A673 (cell line): ENCODE measurements around the gene MYH15. TPM values are rescaled to one million over a fixed set of nuclear protein-coding genes. Genes with fewer than 3 reads are reported as not detected.

Experiments
- BruUV-seq: library from RNA; stranded (reverse); fragments of 400-500 nt; replicated peaks from 2 replicates; lab custom pipeline; 2021; lab: Mats Ljungman, UMichigan
- CTCF ChIA-PET: fragments of 300-600 bp; sonication (Branson Sonifier 250); formaldehyde crosslinking; loops from one replicate; lab custom pipeline; 2022; ENCODE audit warnings: antibody characterized with exemption; lab: Charles Lee
- POLR2A ChIA-PET: fragments of 300-600 bp; sonication (Branson Sonifier 250); formaldehyde crosslinking; loops from one replicate; lab custom pipeline; 2022; ENCODE audit warnings: antibody characterized with exemption; ENCODE audit not compliant: low non-redundant PET; lab: Charles Lee
- DNase-seq: peaks from one replicate; pipeline ENCODE4 v3.0.0-alpha.2; 2015; ENCODE audit warnings: low spot score
- H3K27ac ChIP-seq: fragments of 200-600 bp; sonication (generic); 2 replicates; pipeline ENCODE4 v1.5.1; 2016; ENCODE audit warnings: mixed run types, low read depth, mild to moderate bottlenecking, mixed read lengths, antibody characterized with exemption, low read length; ENCODE audit not compliant: poor library complexity, severe bottlenecking
- H3K27me3 ChIP-seq: fragments of 200-600 bp; sonication (generic); replicated peaks from 2 replicates; pipeline ENCODE4 v1.6.1; 2017; ENCODE audit warnings: mixed run types, low read depth, mild to moderate bottlenecking, mixed read lengths, antibody characterized with exemption, low read length; ENCODE audit not compliant: insufficient read depth, poor library complexity
- H3K36me3 ChIP-seq: fragments of 200-600 bp; sonication (generic); 2 replicates; pipeline ENCODE4 v1.6.1; 2016; ENCODE audit warnings: mixed run types, mild to moderate bottlenecking, mixed read lengths, antibody characterized with exemption, low read length; ENCODE audit not compliant: insufficient read depth, poor library complexity, severe bottlenecking
- H3K4me1 ChIP-seq: fragments of 200-600 bp; sonication (generic); 2 replicates; pipeline ENCODE4 v1.6.1; 2017; ENCODE audit warnings: mixed run types, mild to moderate bottlenecking, mixed read lengths, antibody characterized with exemption, low read length; ENCODE audit not compliant: insufficient read depth, poor library complexity, severe bottlenecking
- H3K4me3 ChIP-seq: fragments of 200-600 bp; sonication (generic); 2 replicates; pipeline ENCODE4 v1.5.1; 2016; ENCODE audit warnings: low read depth, mixed run types, mild to moderate bottlenecking, mixed read lengths, low read length; ENCODE audit not compliant: poor library complexity, severe bottlenecking
- H3K9me3 ChIP-seq: fragments of 200-600 bp; sonication (generic); 2 replicates; pipeline ENCODE4 v1.6.1; 2016; ENCODE audit warnings: mixed run types, low read depth, mild to moderate bottlenecking, mixed read lengths, antibody characterized with exemption, low read length; ENCODE audit not compliant: poor library complexity, severe bottlenecking
- EZH2 ChIP-seq: fragments of 200-600 bp; sonication (generic); IDR thresholded peaks from 2 replicates; pipeline ENCODE4 v1.6.1; 2017; ENCODE audit warnings: borderline replicate concordance, low read depth, mild to moderate bottlenecking, mixed read lengths, antibody characterized with exemption, low read length; ENCODE audit not compliant: poor library complexity, severe bottlenecking
- intact Hi-C: fragments of 100-400 bp; cut with micrococcal nuclease; formaldehyde crosslinking; loops from one replicate; pipeline ENCODE4 v1.10.0; 2022; ENCODE audit not compliant: unreplicated experiment
- total RNA-seq: library from RNA; stranded (reverse); gene quantifications from 2 replicates; pipeline ENCODE4 v1.2.3, GENCODE V29; 2021
- TF ChIP-seq, protein P1 (sequence below): fragments of 300-800, 200-600 bp; sonication (generic); conservative IDR thresholded peaks from 2 replicates; pipeline ENCODE4 v1.5.1; 2017; ENCODE audit warnings: low read depth, mild to moderate bottlenecking, antibody characterized with exemption, low read length, moderate library complexity, mixed read lengths

MYH15 gene
- total RNA-seq, 1 experiment from 2014 or later, result 1.2 TPM

DNA sequence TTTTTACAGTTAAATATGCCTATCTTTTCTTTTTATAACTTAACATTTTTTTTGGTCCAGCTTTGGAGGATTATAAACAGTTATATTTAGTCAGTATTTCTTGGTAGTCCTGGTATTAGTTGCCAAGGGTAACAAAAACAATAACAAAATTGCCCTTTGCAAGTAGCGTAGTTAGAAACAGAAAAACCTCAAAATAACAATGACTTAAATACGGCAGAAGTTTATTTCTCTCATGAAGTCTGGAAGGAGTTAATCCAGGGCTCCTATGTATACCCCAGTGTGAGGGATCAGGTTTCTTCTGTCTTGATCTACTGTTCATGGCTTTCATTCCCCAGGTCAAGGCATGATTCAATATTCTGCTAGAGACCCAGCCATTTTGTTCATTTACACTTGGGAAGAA lies 14.1 kb upstream of the MYH15 start:
- BruUV-seq, result no TSS peak
- CTCF ChIA-PET, result no interaction called here
- intact Hi-C loops, result no loop called here

DNA sequence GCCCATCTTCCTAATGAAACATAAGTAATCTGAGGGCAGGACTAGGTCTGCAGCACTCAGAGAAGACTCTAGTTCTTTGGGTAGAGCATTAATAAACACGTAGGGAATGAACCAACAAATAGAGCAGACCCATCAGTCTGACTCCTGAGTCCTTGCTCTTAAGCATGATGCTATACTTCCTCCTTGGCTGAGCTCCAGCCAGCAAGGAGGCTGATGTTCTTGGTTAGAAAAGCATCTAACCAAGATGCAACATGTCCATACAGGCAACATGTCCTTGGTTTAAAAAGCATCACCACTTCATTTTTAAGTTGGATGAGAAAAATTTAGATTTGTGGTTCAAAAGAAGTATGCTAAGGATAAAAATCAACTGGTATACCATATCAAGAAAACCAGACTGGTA lies 8.5 kb upstream of the MYH15 start:
- Histone ChIP-seq H3K27me3 (no peaks in the 10 kb centered on the region), H3K4me3 (no peak overlapping the region), H3K27ac (no peak overlapping the region), H3K4me1 (no peaks in the 10 kb centered on the region), H3K9me3 (no peaks in the 10 kb centered on the region), H3K36me3 (no peaks in the 10 kb centered on the region)
- intact Hi-C loops, result no loop called here
- DNase-seq, result no peak
- ChIA-PET CTCF (no interaction called here), POLR2A (no interaction called here)
- no TSS peak for BruUV-seq
- TF ChIP-seq, protein P1, sequence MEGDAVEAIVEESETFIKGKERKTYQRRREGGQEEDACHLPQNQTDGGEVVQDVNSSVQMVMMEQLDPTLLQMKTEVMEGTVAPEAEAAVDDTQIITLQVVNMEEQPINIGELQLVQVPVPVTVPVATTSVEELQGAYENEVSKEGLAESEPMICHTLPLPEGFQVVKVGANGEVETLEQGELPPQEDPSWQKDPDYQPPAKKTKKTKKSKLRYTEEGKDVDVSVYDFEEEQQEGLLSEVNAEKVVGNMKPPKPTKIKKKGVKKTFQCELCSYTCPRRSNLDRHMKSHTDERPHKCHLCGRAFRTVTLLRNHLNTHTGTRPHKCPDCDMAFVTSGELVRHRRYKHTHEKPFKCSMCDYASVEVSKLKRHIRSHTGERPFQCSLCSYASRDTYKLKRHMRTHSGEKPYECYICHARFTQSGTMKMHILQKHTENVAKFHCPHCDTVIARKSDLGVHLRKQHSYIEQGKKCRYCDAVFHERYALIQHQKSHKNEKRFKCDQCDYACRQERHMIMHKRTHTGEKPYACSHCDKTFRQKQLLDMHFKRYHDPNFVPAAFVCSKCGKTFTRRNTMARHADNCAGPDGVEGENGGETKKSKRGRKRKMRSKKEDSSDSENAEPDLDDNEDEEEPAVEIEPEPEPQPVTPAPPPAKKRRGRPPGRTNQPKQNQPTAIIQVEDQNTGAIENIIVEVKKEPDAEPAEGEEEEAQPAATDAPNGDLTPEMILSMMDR, result no peak
- no peak for TF ChIP-seq EZH2

More for the DNA sequence above, 14.1 kb upstream of the MYH15 start:
- no peaks in the 10 kb centered on the region for H3K27me3 ChIP-seq
- DNase-seq, result no peak
- H3K9me3 ChIP-seq, result no peaks in the 10 kb centered on the region
- H3K4me3 ChIP-seq, result no peak overlapping the region
- no peak overlapping the region for H3K27ac ChIP-seq
- no peaks in the 10 kb centered on the region for H3K4me1 ChIP-seq
- TF ChIP-seq EZH2, result no peak
- TF ChIP-seq, protein P1, result no peak
- no peaks in the 10 kb centered on the region for H3K36me3 ChIP-seq
- POLR2A ChIA-PET, result no interaction called here

DNA sequence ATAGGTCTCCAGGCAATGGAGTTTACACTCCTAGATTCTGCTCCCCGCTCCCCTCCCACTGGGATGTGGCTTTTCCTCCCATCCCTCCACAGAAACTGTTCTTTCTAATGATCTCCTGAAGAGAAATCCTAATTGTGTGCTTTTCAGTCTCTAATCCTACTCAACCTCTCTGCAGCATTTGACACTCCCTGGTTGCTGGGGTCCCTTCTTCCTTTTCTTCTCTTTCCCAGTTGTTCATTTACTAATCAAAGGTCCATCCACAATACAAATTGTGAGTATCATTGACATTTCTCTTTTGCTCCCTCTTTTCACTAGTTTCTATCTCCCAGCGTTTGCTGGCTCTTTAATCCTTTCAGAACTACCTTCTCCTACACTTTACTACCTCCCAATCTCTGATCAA lies 6.5 kb upstream of the MYH15 start:
- Histone ChIP-seq H3K9me3 (no peaks in the 10 kb centered on the region), H3K27me3 (no peaks in the 10 kb centered on the region), H3K36me3 (no peaks in the 10 kb centered on the region), H3K27ac (no peak overlapping the region), H3K4me3 (no peak overlapping the region), H3K4me1 (no peaks in the 10 kb centered on the region)
- ChIA-PET CTCF (no interaction called here), POLR2A (no interaction called here)
- intact Hi-C loops, result no loop called here
- TF ChIP-seq, protein P1, result no peak
- no peak for TF ChIP-seq EZH2
- no peak for DNase-seq
- BruUV-seq, result no TSS peak
